ENCODE results near the gene FIZ1. TPM values are rescaled to one million over a fixed set of nuclear protein-coding genes. Genes with fewer than 3 reads are reported as not detected.

The FIZ1 gene
- total RNA-seq, 1 donor from 2014 or later = 21.2 TPM

- peaks cover 65% of the 10 kb centered on the region for H3K4me1 Mint-ChIP-seq
- CTCF ChIA-PET = interaction anchor here (0.7 to 1.9 kb wide), 2 partner anchors 17 to 124 kb away, joined by 3 to 4 read pairs; no protein-coding TSS in a partner anchor
- intact Hi-C loops (cut with micrococcal nuclease) = loop anchor here (1.0 to 2.0 kb wide), 3 partner anchors 7 to 39 kb away; partner anchors contain the start of genes EPN1, FIZ1 and ZNF581
Observed at GRCh38 chr19:55635856-55636440, 36.6 kb upstream of the FIZ1 start.

DNA sequence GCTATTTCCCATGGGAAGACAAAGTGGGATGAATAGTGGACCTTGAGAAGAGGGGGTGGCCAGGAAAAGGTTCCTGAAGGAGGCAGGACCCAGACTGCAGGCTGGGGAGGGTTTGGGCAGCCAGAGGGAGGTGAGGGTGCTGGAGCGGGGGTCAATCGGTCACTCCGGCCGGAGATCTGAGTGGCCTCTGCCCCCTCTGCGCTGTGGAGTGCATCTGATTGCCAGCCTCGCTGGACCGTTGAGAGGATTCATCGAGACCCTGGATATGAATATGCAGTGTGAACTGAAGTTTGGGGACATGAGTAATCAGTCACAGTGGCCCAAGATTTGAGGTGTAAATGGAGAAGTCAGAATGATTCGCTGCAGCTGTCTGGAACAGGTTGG is 36.0 kb upstream of the FIZ1 start:
- peak overlapping the region; percentile 100 for H3K27ac Mint-ChIP-seq
- peak; percentile 11 for ATAC-seq (ENCODE audit: low read depth)

More at GRCh38 chr19:55635856-55636440, 36.6 kb upstream of the FIZ1 start:
- Mint-ChIP-seq H3K27ac (peak overlapping the region; percentile 100), H3K4me3 (peak overlapping the region; percentile 100), H3K9me3 (peaks cover 3% of the 10 kb centered on the region), H3K27me3 (no peaks in the 10 kb centered on the region), H3K36me3 (ENCODE audit: low read depth) (peaks cover 26% of the 10 kb centered on the region)
- ATAC-seq (ENCODE audit: low read depth) (no peak), DNase-seq (no peak)
- POLR2A ChIA-PET = interaction anchor here (0.9 to 5.2 kb wide), 7 partner anchors 12 to 160 kb away, joined by 3 to 55 read pairs (median 7); partner anchors contain the start of genes CCDC106, FIZ1, U2AF2 and ZNF524
- TF ChIP-seq, protein P1, sequence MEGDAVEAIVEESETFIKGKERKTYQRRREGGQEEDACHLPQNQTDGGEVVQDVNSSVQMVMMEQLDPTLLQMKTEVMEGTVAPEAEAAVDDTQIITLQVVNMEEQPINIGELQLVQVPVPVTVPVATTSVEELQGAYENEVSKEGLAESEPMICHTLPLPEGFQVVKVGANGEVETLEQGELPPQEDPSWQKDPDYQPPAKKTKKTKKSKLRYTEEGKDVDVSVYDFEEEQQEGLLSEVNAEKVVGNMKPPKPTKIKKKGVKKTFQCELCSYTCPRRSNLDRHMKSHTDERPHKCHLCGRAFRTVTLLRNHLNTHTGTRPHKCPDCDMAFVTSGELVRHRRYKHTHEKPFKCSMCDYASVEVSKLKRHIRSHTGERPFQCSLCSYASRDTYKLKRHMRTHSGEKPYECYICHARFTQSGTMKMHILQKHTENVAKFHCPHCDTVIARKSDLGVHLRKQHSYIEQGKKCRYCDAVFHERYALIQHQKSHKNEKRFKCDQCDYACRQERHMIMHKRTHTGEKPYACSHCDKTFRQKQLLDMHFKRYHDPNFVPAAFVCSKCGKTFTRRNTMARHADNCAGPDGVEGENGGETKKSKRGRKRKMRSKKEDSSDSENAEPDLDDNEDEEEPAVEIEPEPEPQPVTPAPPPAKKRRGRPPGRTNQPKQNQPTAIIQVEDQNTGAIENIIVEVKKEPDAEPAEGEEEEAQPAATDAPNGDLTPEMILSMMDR (IDR thresholded peaks at IDR 0.05) = no peak

DNA sequence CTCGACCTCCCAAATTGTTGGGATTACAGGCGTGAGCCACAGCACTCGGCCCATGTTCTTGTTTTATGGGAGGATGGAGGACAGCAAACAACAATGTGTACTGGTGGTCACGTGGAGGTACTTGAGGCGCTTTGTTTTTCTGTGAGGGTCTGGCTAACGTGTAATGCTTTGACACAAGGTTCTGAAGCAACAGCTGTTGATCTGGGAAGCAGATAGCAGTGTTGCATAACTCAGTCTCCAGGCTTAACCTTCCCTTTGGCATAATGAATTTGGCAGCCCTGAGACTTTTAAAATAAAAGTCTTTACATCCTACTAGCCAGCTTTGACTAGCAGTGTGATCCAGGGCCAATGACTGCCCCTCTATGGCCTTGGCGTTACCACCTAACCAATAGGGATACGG is 34.5 kb upstream of the FIZ1 start:
- Mint-ChIP-seq H3K27ac (peak overlapping the region; percentile 100), H3K36me3 (ENCODE audit: low read depth) (peaks cover 23% of the 10 kb centered on the region), H3K4me1 (peaks cover 49% of the 10 kb centered on the region), H3K9me3 (no peaks in the 10 kb centered on the region), H3K4me3 (no peak overlapping the region), H3K27me3 (no peaks in the 10 kb centered on the region)
- DNase-seq (no peak), ATAC-seq (ENCODE audit: low read depth) (no peak)
- POLR2A ChIA-PET = interaction anchor here (0.7 to 5.2 kb wide), 16 partner anchors 9 to 359 kb away, joined by 4 to 55 read pairs (median 7); partner anchors contain the start of genes U2AF2, UBE2S, ZNF581 and ZNF784
- TF ChIP-seq, protein P1 (IDR thresholded peaks at IDR 0.05) = no peak
- intact Hi-C loops (cut with micrococcal nuclease) = loop anchor here (2.0 kb wide), 2 partner anchors 35 to 41 kb away; partner anchors contain the start of genes EPN1 and FIZ1
- CTCF ChIA-PET = interaction anchor here (1.0 to 4.9 kb wide), 12 partner anchors 9 to 493 kb away, joined by 4 to 90 read pairs (median 16); partner anchors contain the start of genes CCDC106, U2AF2, ZNF784 and ZNF865

More for the DNA sequence above, 36.0 kb upstream of the FIZ1 start:
- Mint-ChIP-seq H3K27me3 (no peaks in the 10 kb centered on the region), H3K9me3 (peaks cover 3% of the 10 kb centered on the region), H3K4me3 (peak overlapping the region; percentile 100), H3K36me3 (ENCODE audit: low read depth) (peaks cover 26% of the 10 kb centered on the region), H3K4me1 (peaks cover 62% of the 10 kb centered on the region)
- ChIA-PET POLR2A (interaction anchor here (0.7 to 5.2 kb wide), 19 partner anchors 8 to 376 kb away, joined by 3 to 55 read pairs (median 7); partner anchors contain the start of genes CCDC106, FIZ1, HSPBP1 and U2AF2), CTCF (interaction anchor here (1.3 to 4.9 kb wide), 3 partner anchors 18 to 173 kb away, joined by 3 to 90 read pairs (median 4); no protein-coding TSS in a partner anchor)
- TF ChIP-seq, protein P1 (IDR thresholded peaks at IDR 0.05) = no peak
- DNase-seq = no peak
- intact Hi-C loops (cut with micrococcal nuclease) = loop anchor here (1.0 to 2.0 kb wide), 3 partner anchors 8 to 39 kb away; partner anchors contain the start of genes EPN1, FIZ1 and ZNF581

- Mint-ChIP-seq H3K4me1 (peaks cover 40% of the 10 kb centered on the region), H3K4me3 (peak overlapping the region; percentile 60), H3K36me3 (ENCODE audit: low read depth) (peaks cover 17% of the 10 kb centered on the region), H3K27me3 (no peaks in the 10 kb centered on the region), H3K9me3 (no peaks in the 10 kb centered on the region), H3K27ac (peak overlapping the region; percentile 37)
- CTCF ChIA-PET = interaction anchor here (0.5 to 4.9 kb wide), 29 partner anchors 8 to 701 kb away, joined by 3 to 90 read pairs (median 7); partner anchors contain the start of genes CCDC106, FIZ1, U2AF2 and ZNF524
- ATAC-seq (ENCODE audit: low read depth) = peak; percentile 57
- TF ChIP-seq, protein P1 (IDR thresholded peaks at IDR 0.05) = no peak
- peak; percentile 44 for DNase-seq
- intact Hi-C loops (cut with micrococcal nuclease) = loop anchor here (1.0 kb wide), 2 partner anchors 21 to 491 kb away; no protein-coding TSS in a partner anchor
- POLR2A ChIA-PET = interaction anchor here (0.6 to 3.0 kb wide), 18 partner anchors 8 to 722 kb away, joined by 3 to 22 read pairs (median 6); partner anchors contain the start of genes FIZ1, ISOC2, U2AF2 and ZNF581
Observed at GRCh38 chr19:55632463-55632834, 33.1 kb upstream of the FIZ1 start.

Measured in activated B cell treated with CpG ODN at 0.5 μM for 24 hours (primary cell).